Measurements from ENCODE around the gene LGR5. TPM values are rescaled to one million over a fixed set of nuclear protein-coding genes. Genes with fewer than 3 reads are reported as not detected.

The LGR5 gene
- total RNA-seq, 1 experiment from 2014 or later, result 0.17 TPM

GRCh38 chr12:71626098-71626497 lies 186.5 kb downstream of the LGR5 start:
- CTCF ChIA-PET, result interaction anchor here (1.0 kb wide), 1 partner anchor 11 kb away, joined by 5 read pairs; no protein-coding TSS in a partner anchor
- H3K4me3 Mint-ChIP-seq, result no peak overlapping the region
- TF ChIP-seq ZNF416 (CRISPR knock-in tag; IDR thresholded peaks at IDR 0.05), result no peak
- no peak for TF ChIP-seq E2F1 (CRISPR knock-in tag; IDR thresholded peaks at IDR 0.05)
- no peak for TF ChIP-seq IRF2 (CRISPR knock-in tag; IDR thresholded peaks at IDR 0.05; ENCODE audit: borderline replicate concordance, low read depth)
- no peaks in the 10 kb centered on the region for H3K9me3 Mint-ChIP-seq
- ATAC-seq (no peak), DNase-seq (ENCODE audit: low spot score) (no peak)
- peaks cover 8% of the 10 kb centered on the region for H3K4me1 Mint-ChIP-seq
- POLR2A ChIA-PET, result no interaction called here
- peaks cover 78% of the 10 kb centered on the region for H3K36me3 Mint-ChIP-seq
- no peak overlapping the region for H3K27ac Mint-ChIP-seq
- no peaks in the 10 kb centered on the region for H3K27me3 Mint-ChIP-seq (ENCODE audit: low read depth)

GRCh38 chr12:71626768-71627167 lies 187.2 kb downstream of the LGR5 start:
- H3K4me3 Mint-ChIP-seq, result no peak overlapping the region
- TF ChIP-seq ZNF396 (CRISPR knock-in tag; IDR thresholded peaks at IDR 0.05; ENCODE audit: borderline replicate concordance), result no peak
- no peak for TF ChIP-seq TP53 (CRISPR knock-in tag; IDR thresholded peaks at IDR 0.05)
- TF ChIP-seq CDX4 (CRISPR knock-in tag; IDR thresholded peaks at IDR 0.05; ENCODE audit: borderline replicate concordance), result no peak
- no peak for TF ChIP-seq ELF4 (CRISPR knock-in tag; IDR thresholded peaks at IDR 0.05; ENCODE audit: low read depth)
- no peak for TF ChIP-seq NR2C2 (CRISPR knock-in tag; IDR thresholded peaks at IDR 0.05)
- TF ChIP-seq PRDM15 (CRISPR knock-in tag; IDR thresholded peaks at IDR 0.05), result no peak
- no peak for TF ChIP-seq SP1 (CRISPR knock-in tag; conservative IDR thresholded peaks at IDR 0.05)
- no peak for TF ChIP-seq E2F1 (CRISPR knock-in tag; IDR thresholded peaks at IDR 0.05)
- TF ChIP-seq ZNF281 (CRISPR knock-in tag; IDR thresholded peaks at IDR 0.05), result no peak
- TF ChIP-seq ZNF425 (CRISPR knock-in tag; conservative IDR thresholded peaks at IDR 0.05), result no peak
- peaks cover 4% of the 10 kb centered on the region for H3K4me1 Mint-ChIP-seq
- peaks cover 75% of the 10 kb centered on the region for H3K36me3 Mint-ChIP-seq
- DNase-seq (ENCODE audit: low spot score) (no peak), ATAC-seq (no peak)
- no peaks in the 10 kb centered on the region for H3K9me3 Mint-ChIP-seq
- ChIA-PET POLR2A (no interaction called here), CTCF (interaction anchor here (1.6 kb wide), 1 partner anchor 10 kb away, joined by 6 read pairs; no protein-coding TSS in a partner anchor)
- no peaks in the 10 kb centered on the region for H3K27me3 Mint-ChIP-seq (ENCODE audit: low read depth)
- H3K27ac Mint-ChIP-seq, result no peak overlapping the region

Data from WTC11 (cell line).